IMR-90 (cell line): ENCODE data around the gene AHCTF1. TPM values are rescaled to one million over a fixed set of nuclear protein-coding genes. Genes with fewer than 3 reads are reported as not detected.
A peak's percentile ranks its signal among the peaks of the same experiment; 100 is the strongest.

ENCODE experiments used
- ATAC-seq: fragments of 200-7000 bp; cut with Tn5 transposase; 2 replicates; pipeline ENCODE4 v1.9.1; 2020; ENCODE audit warnings: low read depth, mild to moderate bottlenecking, moderate library complexity
- BruUV-seq: library from RNA; stranded (reverse); fragments of 400-500 nt; replicated peaks from 2 replicates; lab custom pipeline; 2021; lab: Mats Ljungman, UMichigan
- CTCF ChIA-PET: fragments of 300-600 bp; formaldehyde crosslinking; extraction: SDS; loops from one replicate; lab custom pipeline; 2021; ENCODE audit warnings: antibody characterized with exemption; lab: Yijun Ruan, JAX
- POLR2A ChIA-PET: fragments of 300-600 bp; sonication (Branson Sonifier 250); formaldehyde crosslinking; loops from one replicate; lab custom pipeline; 2022; ENCODE audit warnings: antibody characterized with exemption; ENCODE audit not compliant: unreplicated experiment; lab: Charles Lee
- DNase-seq: peaks from one replicate; pipeline ENCODE4 v3.0.0; 2013
- H2AFZ ChIP-seq: replicated peaks from 2 replicates; pipeline ENCODE3; 2013; ENCODE audit warnings: low read length, mild to moderate bottlenecking; ENCODE audit not compliant: poor library complexity
- H2AK5ac ChIP-seq: 2 replicates; pipeline ENCODE4 v1.6.1; 2013; ENCODE audit warnings: low read depth, low read length, inconsistent platforms
- H2AK9ac ChIP-seq: replicated peaks from 2 replicates; pipeline ENCODE3; 2013; ENCODE audit warnings: mild to moderate bottlenecking, low read depth, low read length, moderate library complexity; ENCODE audit not compliant: poor library complexity
- H2BK120ac ChIP-seq: 2 replicates; pipeline ENCODE4 v1.6.1; 2013; ENCODE audit warnings: low read depth, low read length, inconsistent platforms
- H2BK15ac ChIP-seq: 3 replicates; pipeline ENCODE4 v1.6.1; 2013; ENCODE audit warnings: low read depth, low read length, inconsistent platforms
- H2BK20ac ChIP-seq: 2 replicates; pipeline ENCODE4 v1.6.1; 2013; ENCODE audit warnings: low read depth, mild to moderate bottlenecking, inconsistent platforms, low read length, moderate library complexity
- H2BK5ac ChIP-seq: 2 replicates; pipeline ENCODE4 v1.6.1; 2013; ENCODE audit warnings: mild to moderate bottlenecking, low read depth, low read length, inconsistent platforms; ENCODE audit not compliant: poor library complexity, severe bottlenecking
- H3K14ac ChIP-seq: replicated peaks from 2 replicates; pipeline ENCODE4 v1.6.1; 2013; ENCODE audit warnings: low read depth, low read length, inconsistent platforms
- H3K18ac ChIP-seq: 2 replicates; pipeline ENCODE4 v1.6.1; 2013; ENCODE audit warnings: low read depth, low read length, control low read depth
- H3K23ac ChIP-seq: 2 replicates; pipeline ENCODE4 v1.6.1; 2013; ENCODE audit warnings: low read depth, low read length, inconsistent platforms
- H3K27ac ChIP-seq: 2 replicates; pipeline ENCODE4 v1.5.1; 2013; ENCODE audit warnings: mild to moderate bottlenecking, control low read depth, low read length; ENCODE audit not compliant: insufficient read depth
- H3K27me3 ChIP-seq: 2 replicates; pipeline ENCODE4 v1.6.1; 2013; ENCODE audit warnings: low read length; ENCODE audit not compliant: control insufficient read depth, insufficient read depth
- H3K36me3 ChIP-seq: 2 replicates; pipeline ENCODE4 v1.6.1; 2013; ENCODE audit warnings: low read length, mixed read lengths; ENCODE audit not compliant: control insufficient read depth, insufficient read depth
- H3K4ac ChIP-seq: 2 replicates; pipeline ENCODE4 v1.6.1; 2013; ENCODE audit warnings: low read depth, low read length, inconsistent platforms
- H3K4me1 ChIP-seq: 2 replicates; pipeline ENCODE4 v1.6.1; 2013; ENCODE audit warnings: low read length, mixed read lengths; ENCODE audit not compliant: control insufficient read depth, insufficient read depth
- H3K4me2 ChIP-seq: 2 replicates; pipeline ENCODE4 v1.6.1; 2013; ENCODE audit warnings: low read depth, mild to moderate bottlenecking, control low read depth, low read length, moderate library complexity
- H3K4me3 ChIP-seq: 2 replicates; pipeline ENCODE4 v1.5.1; 2013; ENCODE audit warnings: low read depth, mild to moderate bottlenecking, control low read depth, low read length, moderate library complexity; ENCODE audit not compliant: insufficient read depth
- H3K56ac ChIP-seq: 2 replicates; pipeline ENCODE4 v1.6.1; 2013; ENCODE audit warnings: low read length, inconsistent platforms; ENCODE audit not compliant: insufficient read depth; ENCODE audit errors: extremely low read depth
- H3K79me1 ChIP-seq, 2 experiments: 2 replicates each; pipeline ENCODE4 v1.6.1; 2013; ENCODE audit warnings: low read length in 2 of 2, inconsistent platforms in 1 of 2, low read depth in 1 of 2
- H3K9ac ChIP-seq: 2 replicates; pipeline ENCODE4 v1.6.1; 2013; ENCODE audit warnings: low read depth, low read length, control low read depth
- H3K9me1 ChIP-seq: 2 replicates; pipeline ENCODE4 v1.6.1; 2013; ENCODE audit warnings: low read length, inconsistent platforms; ENCODE audit not compliant: insufficient read depth
- H3K9me3 ChIP-seq: 2 replicates; pipeline ENCODE4 v1.6.1; 2013; ENCODE audit warnings: low read length; ENCODE audit not compliant: control insufficient read depth, insufficient read depth
- H4K20me1 ChIP-seq: 2 replicates; pipeline ENCODE4 v1.6.1; 2013; ENCODE audit warnings: low read length, inconsistent platforms; ENCODE audit not compliant: insufficient read depth
- H4K5ac ChIP-seq: 2 replicates; pipeline ENCODE4 v1.6.1; 2013; ENCODE audit warnings: mild to moderate bottlenecking, low read depth, low read length, control low read depth
- H4K8ac ChIP-seq, 2 experiments: 2 replicates each; pipeline ENCODE4 v1.6.1; 2013; ENCODE audit warnings: low read depth in 2 of 2, low read length in 2 of 2, control low read depth in 1 of 2, inconsistent platforms in 1 of 2
- H4K91ac ChIP-seq: 2 replicates; pipeline ENCODE4 v1.6.1; 2013; ENCODE audit warnings: low read depth, low read length, inconsistent platforms; ENCODE audit not compliant: insufficient read depth
- BHLHE40 ChIP-seq: fragments of 150-350 bp; IDR thresholded peaks from 2 replicates; pipeline ENCODE4 v1.6.1; 2016; ENCODE audit warnings: mild to moderate bottlenecking, low read depth, low read length
- CEBPB ChIP-seq: IDR thresholded peaks from 2 replicates; pipeline ENCODE4 v1.6.1; 2012; ENCODE audit warnings: low read depth, low read length, improper control_type of control experiment
- CHD1 ChIP-seq: IDR thresholded peaks from 2 replicates; pipeline ENCODE4 v1.6.1; 2012; ENCODE audit warnings: low read depth, low read length, improper control_type of control experiment
- FOS ChIP-seq: fragments of 150-350 bp; IDR thresholded peaks from 2 replicates; pipeline ENCODE4 v1.6.1; 2016; ENCODE audit warnings: low read depth, low read length
- MAFK ChIP-seq: IDR thresholded peaks from 2 replicates; pipeline ENCODE4 v1.6.1; 2012; ENCODE audit warnings: low read depth, low read length, improper control_type of control experiment
- MAZ ChIP-seq: IDR thresholded peaks from 2 replicates; pipeline ENCODE4 v1.6.1; 2012; ENCODE audit warnings: low read depth, mild to moderate bottlenecking, low read length, improper control_type of control experiment, moderate library complexity, borderline replicate concordance
- MXI1 ChIP-seq: IDR thresholded peaks from 2 replicates; pipeline ENCODE4 v1.6.1; 2012; ENCODE audit warnings: low read depth, mild to moderate bottlenecking, low read length, moderate library complexity, borderline replicate concordance
- NFE2L2 ChIP-seq: fragments of 150-350 bp; IDR thresholded peaks from 2 replicates; pipeline ENCODE4 v1.6.1; 2016; ENCODE audit warnings: low read depth, mild to moderate bottlenecking, low read length
- POLR2A ChIP-seq: IDR thresholded peaks from 2 replicates; pipeline ENCODE4 v1.6.1; 2012; ENCODE audit warnings: mild to moderate bottlenecking, low read depth, low read length
- RAD21 ChIP-seq: IDR thresholded peaks from 2 replicates; pipeline ENCODE4 v1.6.1; 2012; ENCODE audit warnings: low read length, improper control_type of control experiment
- RCOR1 ChIP-seq: IDR thresholded peaks from 2 replicates; pipeline ENCODE4 v1.6.1; 2012; ENCODE audit warnings: mild to moderate bottlenecking, low read length, improper control_type of control experiment; ENCODE audit not compliant: insufficient replicate concordance
- RFX5 ChIP-seq: IDR thresholded peaks from 2 replicates; pipeline ENCODE4 v1.8.0; 2012; ENCODE audit warnings: low read depth, mild to moderate bottlenecking, low read length, moderate library complexity
- SMC3 ChIP-seq: fragments of 150-350 bp; IDR thresholded peaks from 2 replicates; pipeline ENCODE4 v1.6.1; 2016; ENCODE audit warnings: low read depth, mild to moderate bottlenecking, antibody characterized with exemption, low read length, moderate library complexity
- USF2 ChIP-seq: fragments of 150-350 bp; IDR thresholded peaks from 2 replicates; pipeline ENCODE4 v1.6.1; 2017; ENCODE audit warnings: mild to moderate bottlenecking, antibody characterized with exemption, low read length, low read depth
- WGBS, 2 experiments: methylation state at CpG; one replicate each; pipeline versions ENCODE4 v1.1.5 to v1.1.7; 2013; ENCODE audit warnings: missing lambda C conversion rate in 2 of 2; ENCODE audit not compliant: insufficient read length in 1 of 2; ENCODE audit errors: extremely low coverage in 2 of 2; 5-methylcytosine and 5-hydroxymethylcytosine counted together
- dilution Hi-C: fragments of 300-500 bp; cut with HindIII; formaldehyde crosslinking; loops from one replicate; pipeline ENCODE4 v1.14.3; 2018; ENCODE audit warnings: low sequenced_read_pairs; ENCODE audit not compliant: unreplicated experiment
- in situ Hi-C: fragments of 300-500 bp; cut with MboI; formaldehyde crosslinking; loops from 3 replicates; pipeline ENCODE4 v1.14.3; 2019; ENCODE audit warnings: low sequenced_read_pairs, inconsistent platforms, mixed read lengths
- intact Hi-C: fragments of 100-400 bp; cut with micrococcal nuclease; formaldehyde crosslinking; loops from 2 replicates; pipeline ENCODE4 v1.10.0; 2022
- polyA plus RNA-seq, 3 experiments: library from polyadenylated mRNA; depleted of rRNA; stranded (reverse); fragments of >200 nt; gene quantifications; 2 replicates each; pipeline ENCODE4 v1.2.3, GENCODE V29; 2012; ENCODE audit warnings: low replicate concordance in 1 of 3
- total RNA-seq: library from RNA; depleted of rRNA; stranded (reverse); fragments of >200 nt; gene quantifications from 2 replicates; pipeline ENCODE4 v1.2.3, GENCODE V29; 2012
- TF ChIP-seq, protein P1 (sequence below): conservative IDR thresholded peaks from 2 replicates; pipeline ENCODE4 v1.5.1; 2012; ENCODE audit warnings: mild to moderate bottlenecking, low read depth, low read length, improper control_type of control experiment
- TF ChIP-seq, protein P2 (sequence below): fragments of 150-350 bp; IDR thresholded peaks from 2 replicates; pipeline ENCODE4 v1.6.1; 2016; ENCODE audit warnings: low read depth, mild to moderate bottlenecking, low read length, moderate library complexity, borderline replicate concordance

The AHCTF1 gene
- total and polyA plus RNA-seq, 2 of the 4 experiments (the other 2 are of a cell fraction) = 8.9 to 29.0 TPM

DNA sequence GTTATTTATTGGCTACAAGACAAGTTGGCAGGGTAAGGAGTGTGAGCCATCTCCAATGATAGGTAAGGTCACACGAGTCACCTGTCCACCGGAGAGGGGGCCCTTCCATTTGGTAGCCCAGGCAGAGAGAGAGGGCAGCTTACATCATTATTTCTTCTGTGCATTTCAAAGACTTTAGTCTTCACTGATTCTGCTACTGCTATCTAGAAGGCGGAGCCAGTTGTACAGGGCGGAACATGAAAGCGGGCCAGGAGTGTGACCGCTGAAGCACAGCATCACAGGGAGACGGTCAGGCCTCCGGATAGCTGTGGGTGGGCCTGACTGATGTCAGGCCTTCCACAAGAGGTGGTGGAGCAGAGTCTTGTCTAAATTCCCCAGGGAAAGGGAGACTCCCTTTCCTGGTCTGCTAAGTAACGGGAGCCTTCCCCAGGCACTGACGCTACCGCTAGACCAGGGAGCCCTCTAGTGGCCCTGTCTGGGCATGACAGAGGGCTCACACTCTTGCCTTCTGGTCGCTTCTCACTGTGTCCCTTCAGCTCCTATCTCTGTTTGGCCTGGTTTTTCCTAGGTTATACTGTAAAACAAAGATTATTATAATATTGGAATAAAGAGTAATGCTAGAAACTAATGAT is 39.5 kb upstream of the AHCTF1 start:
- H3K4me2 ChIP-seq = no peak overlapping the region
- H3K23ac ChIP-seq = no peak overlapping the region
- no peak overlapping the region for H4K8ac ChIP-seq
- H3K9ac ChIP-seq = no peak overlapping the region
- H4K20me1 ChIP-seq = no peaks in the 10 kb centered on the region
- no peak overlapping the region for H3K27ac ChIP-seq
- no peaks in the 10 kb centered on the region for H3K79me1 ChIP-seq
- no peak overlapping the region for H2BK120ac ChIP-seq
- TF ChIP-seq RCOR1 (no peak), RAD21 (peak; percentile 49), NFE2L2 (no peak), CEBPB (no peak), MAZ (no peak), SMC3 (0 out of 2 replicates have a peak, but pooled peaks have one; percentile 10), RFX5 (no peak), MAFK (no peak), USF2 (no peak), POLR2A (no peak), BHLHE40 (no peak), FOS (no peak), CHD1 (no peak), MXI1 (no peak)
- TF ChIP-seq, protein P1, sequence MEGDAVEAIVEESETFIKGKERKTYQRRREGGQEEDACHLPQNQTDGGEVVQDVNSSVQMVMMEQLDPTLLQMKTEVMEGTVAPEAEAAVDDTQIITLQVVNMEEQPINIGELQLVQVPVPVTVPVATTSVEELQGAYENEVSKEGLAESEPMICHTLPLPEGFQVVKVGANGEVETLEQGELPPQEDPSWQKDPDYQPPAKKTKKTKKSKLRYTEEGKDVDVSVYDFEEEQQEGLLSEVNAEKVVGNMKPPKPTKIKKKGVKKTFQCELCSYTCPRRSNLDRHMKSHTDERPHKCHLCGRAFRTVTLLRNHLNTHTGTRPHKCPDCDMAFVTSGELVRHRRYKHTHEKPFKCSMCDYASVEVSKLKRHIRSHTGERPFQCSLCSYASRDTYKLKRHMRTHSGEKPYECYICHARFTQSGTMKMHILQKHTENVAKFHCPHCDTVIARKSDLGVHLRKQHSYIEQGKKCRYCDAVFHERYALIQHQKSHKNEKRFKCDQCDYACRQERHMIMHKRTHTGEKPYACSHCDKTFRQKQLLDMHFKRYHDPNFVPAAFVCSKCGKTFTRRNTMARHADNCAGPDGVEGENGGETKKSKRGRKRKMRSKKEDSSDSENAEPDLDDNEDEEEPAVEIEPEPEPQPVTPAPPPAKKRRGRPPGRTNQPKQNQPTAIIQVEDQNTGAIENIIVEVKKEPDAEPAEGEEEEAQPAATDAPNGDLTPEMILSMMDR = peak; percentile 48
- TF ChIP-seq, protein P2, sequence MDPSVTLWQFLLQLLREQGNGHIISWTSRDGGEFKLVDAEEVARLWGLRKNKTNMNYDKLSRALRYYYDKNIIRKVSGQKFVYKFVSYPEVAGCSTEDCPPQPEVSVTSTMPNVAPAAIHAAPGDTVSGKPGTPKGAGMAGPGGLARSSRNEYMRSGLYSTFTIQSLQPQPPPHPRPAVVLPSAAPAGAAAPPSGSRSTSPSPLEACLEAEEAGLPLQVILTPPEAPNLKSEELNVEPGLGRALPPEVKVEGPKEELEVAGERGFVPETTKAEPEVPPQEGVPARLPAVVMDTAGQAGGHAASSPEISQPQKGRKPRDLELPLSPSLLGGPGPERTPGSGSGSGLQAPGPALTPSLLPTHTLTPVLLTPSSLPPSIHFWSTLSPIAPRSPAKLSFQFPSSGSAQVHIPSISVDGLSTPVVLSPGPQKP = no peak
- H2BK20ac ChIP-seq = no peak overlapping the region
- no peak overlapping the region for H3K56ac ChIP-seq
- POLR2A ChIA-PET = no interaction called here
- no peak for ATAC-seq
- BruUV-seq = no TSS peak
- H3K36me3 ChIP-seq = no peaks in the 10 kb centered on the region
- peaks cover 10% of the 10 kb centered on the region; the same call in 1 of the 2 replicates for H3K9me3 ChIP-seq
- dilution Hi-C loops (no loop called here), in situ Hi-C loops (no loop called here), intact Hi-C loops (no loop called here)
- no peak overlapping the region for H3K4ac ChIP-seq
- no peak overlapping the region for H3K4me3 ChIP-seq
- H2AK9ac ChIP-seq = no peak overlapping the region
- H4K91ac ChIP-seq = no peak overlapping the region
- no peak overlapping the region for H2BK5ac ChIP-seq
- H3K18ac ChIP-seq = no peak overlapping the region
- H4K5ac ChIP-seq = no peak overlapping the region
- peak; percentile 13 for DNase-seq
- WGBS, 2 experiments = 70% methylated on average over 9 of the region's 12 CpGs; no CpG with 5 or more reads in 1 of the 2 experiments
- no peak overlapping the region for H2BK15ac ChIP-seq
- H3K9me1 ChIP-seq = no peaks in the 10 kb centered on the region
- no peak overlapping the region for H3K14ac ChIP-seq
- no peak overlapping the region for H2AK5ac ChIP-seq
- no peak overlapping the region for H2AFZ ChIP-seq
- H3K4me1 ChIP-seq = no peaks in the 10 kb centered on the region
- no peaks in the 10 kb centered on the region for H3K27me3 ChIP-seq
- CTCF ChIA-PET = no interaction called here
